ENCODE data around the gene CRYGB. TPM values are rescaled to one million over a fixed set of nuclear protein-coding genes. Genes with fewer than 3 reads are reported as not detected.

Gene CRYGB
- total and polyA plus RNA-seq, 10 of the 15 experiments (the other 5 are each of a cell fraction or from before 2014, with no cell fraction given): not detected

DNA sequence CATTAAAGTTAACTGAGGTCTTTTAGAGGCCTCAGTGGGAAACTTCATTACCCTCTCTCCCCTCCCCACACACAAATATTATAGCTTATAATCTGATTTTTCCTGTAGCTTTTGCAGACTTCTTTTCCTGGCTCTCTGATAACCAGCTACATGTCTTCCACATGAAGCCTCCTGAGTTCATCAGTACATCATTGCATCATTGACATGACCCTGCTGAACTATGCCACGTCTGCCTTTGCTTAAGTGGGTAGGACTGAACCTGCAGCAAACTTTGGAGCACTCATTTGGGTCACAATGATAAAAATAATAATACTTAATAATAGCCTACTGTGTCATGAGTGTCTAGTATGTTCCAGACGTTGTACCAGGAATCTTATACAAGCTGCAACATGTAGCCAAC lies 10.5 kb upstream of the CRYGB start:
- Histone ChIP-seq H3K27me3 (replicated peaks in 1 of 2; ENCODE audit: control insufficient read depth in 2 of 2, insufficient read depth in 2 of 2, low read length in 1 of 2) (no peaks in the 10 kb centered on the region; a peak in 2 of 4 replicates), H3K4me3 (no peak overlapping the region), H3K9ac (ENCODE audit: control insufficient read depth, insufficient read depth, low read length) (no peak overlapping the region), H3K4me1 (ENCODE audit: control insufficient read depth, insufficient read depth, low read length) (no peaks in the 10 kb centered on the region), H3K79me2 (ENCODE audit: control insufficient read depth, insufficient read depth, low read length) (no peaks in the 10 kb centered on the region), H3K27ac (ENCODE audit: control insufficient read depth, insufficient read depth) (no peak overlapping the region), H3K9me3 (replicated peaks; ENCODE audit: control insufficient read depth, insufficient read depth, low read length) (no peaks in the 10 kb centered on the region), H3K36me3 (ENCODE audit: control insufficient read depth in 2 of 2, insufficient read depth in 2 of 2, low read length in 1 of 2) (no peaks in the 10 kb centered on the region), H2AFZ (ENCODE audit: control insufficient read depth, low read depth, low read length) (no peak overlapping the region), H3K4me2 (ENCODE audit: control insufficient read depth, insufficient read depth) (no peak overlapping the region), H4K20me1 (ENCODE audit: control insufficient read depth, insufficient read depth) (no peaks in the 10 kb centered on the region)
- in situ Hi-C loops (cut with MboI) (no loop called here), intact Hi-C loops (cut with micrococcal nuclease; ENCODE audit: unreplicated experiment) (no loop called here)
- no peak for FAIRE-seq
- ChIA-PET SMC1A (ENCODE audit: uncharacterized antibody, unreplicated experiment) (interaction anchor here (0.7 kb wide), 1 partner anchor 14 kb away, joined by 3 read pairs; no protein-coding TSS in a partner anchor), CTCF (interaction anchor here (1.2 to 1.3 kb wide), 2 partner anchors 19 to 373 kb away, joined by 3 read pairs; no protein-coding TSS in a partner anchor), RAD21 (ENCODE audit: unreplicated experiment) (no interaction called here), POLR2A (no interaction called here)
- WGBS (ENCODE audit: insufficient coverage, insufficient replicate concordance, low lambda C conversion rate, missing lambda C conversion rate): 0% methylated on average over 2 of the region's 2 CpGs
- DNase-seq (ENCODE audit: low read depth, low spot score): no peak
- ATAC-seq: no peak
- TF ChIP-seq ZNF592 (IDR thresholded peaks at IDR 0.05) (no peak), TCF12 (IDR thresholded peaks at IDR 0.05; ENCODE audit: low read depth, low read length) (no peak), HDAC2 (IDR thresholded peaks at IDR 0.05) (no peak), KLF5 (IDR thresholded peaks at IDR 0.05; ENCODE audit: partially characterized antibody) (no peak), BMI1 (IDR thresholded peaks at IDR 0.05; ENCODE audit: borderline replicate concordance) (no peak), RELA (IDR thresholded peaks at IDR 0.05; ENCODE audit: borderline replicate concordance, partially characterized antibody) (no peak), MYC (IDR thresholded peaks at IDR 0.05; ENCODE audit: insufficient read depth, insufficient read length, insufficient replicate concordance, low read length, severe bottlenecking) (no peak), SUPT20H (IDR thresholded peaks at IDR 0.05; ENCODE audit: borderline replicate concordance, control insufficient read depth, low read depth, low read length) (no peak), SP1 (IDR thresholded peaks at IDR 0.05; ENCODE audit: low read depth, low read length) (no peak), CHD4 (IDR thresholded peaks at IDR 0.05) (no peak), TBL1XR1 (IDR thresholded peaks at IDR 0.05; ENCODE audit: low read depth, low read length) (no peak)
- BruUV-seq (replicated peaks): no TSS peak
